IMR-90 (cell line): ENCODE results near the gene DNASE2B. TPM values are rescaled to one million over a fixed set of nuclear protein-coding genes. Genes with fewer than 3 reads are reported as not detected.

Source experiments
- ATAC-seq: fragments of 200-7000 bp; cut with Tn5 transposase; 2 replicates; pipeline ENCODE4 v1.9.1; 2020; ENCODE audit warnings: low read depth, mild to moderate bottlenecking, moderate library complexity
- BruUV-seq: library from RNA; stranded (reverse); fragments of 400-500 nt; replicated peaks from 2 replicates; lab custom pipeline; 2021; lab: Mats Ljungman, UMichigan
- CTCF ChIA-PET: fragments of 300-600 bp; formaldehyde crosslinking; extraction: SDS; loops from one replicate; lab custom pipeline; 2021; ENCODE audit warnings: antibody characterized with exemption; lab: Yijun Ruan, JAX
- POLR2A ChIA-PET: fragments of 300-600 bp; sonication (Branson Sonifier 250); formaldehyde crosslinking; loops from one replicate; lab custom pipeline; 2022; ENCODE audit warnings: antibody characterized with exemption; ENCODE audit not compliant: unreplicated experiment; lab: Charles Lee
- DNase-seq: peaks from one replicate; pipeline ENCODE4 v3.0.0; 2013
- H2AFZ ChIP-seq: replicated peaks from 2 replicates; pipeline ENCODE3; 2013; ENCODE audit warnings: low read length, mild to moderate bottlenecking; ENCODE audit not compliant: poor library complexity
- H2AK5ac ChIP-seq: 2 replicates; pipeline ENCODE4 v1.6.1; 2013; ENCODE audit warnings: low read depth, low read length, inconsistent platforms
- H2AK9ac ChIP-seq: replicated peaks from 2 replicates; pipeline ENCODE3; 2013; ENCODE audit warnings: mild to moderate bottlenecking, low read depth, low read length, moderate library complexity; ENCODE audit not compliant: poor library complexity
- H2BK120ac ChIP-seq: 2 replicates; pipeline ENCODE4 v1.6.1; 2013; ENCODE audit warnings: low read depth, low read length, inconsistent platforms
- H2BK15ac ChIP-seq: 3 replicates; pipeline ENCODE4 v1.6.1; 2013; ENCODE audit warnings: low read depth, low read length, inconsistent platforms
- H2BK20ac ChIP-seq: 2 replicates; pipeline ENCODE4 v1.6.1; 2013; ENCODE audit warnings: low read depth, mild to moderate bottlenecking, inconsistent platforms, low read length, moderate library complexity
- H2BK5ac ChIP-seq: 2 replicates; pipeline ENCODE4 v1.6.1; 2013; ENCODE audit warnings: mild to moderate bottlenecking, low read depth, low read length, inconsistent platforms; ENCODE audit not compliant: poor library complexity, severe bottlenecking
- H3K14ac ChIP-seq: replicated peaks from 2 replicates; pipeline ENCODE4 v1.6.1; 2013; ENCODE audit warnings: low read depth, low read length, inconsistent platforms
- H3K18ac ChIP-seq: 2 replicates; pipeline ENCODE4 v1.6.1; 2013; ENCODE audit warnings: low read depth, low read length, control low read depth
- H3K23ac ChIP-seq: 2 replicates; pipeline ENCODE4 v1.6.1; 2013; ENCODE audit warnings: low read depth, low read length, inconsistent platforms
- H3K27ac ChIP-seq: 2 replicates; pipeline ENCODE4 v1.5.1; 2013; ENCODE audit warnings: mild to moderate bottlenecking, control low read depth, low read length; ENCODE audit not compliant: insufficient read depth
- H3K27me3 ChIP-seq: 2 replicates; pipeline ENCODE4 v1.6.1; 2013; ENCODE audit warnings: low read length; ENCODE audit not compliant: control insufficient read depth, insufficient read depth
- H3K36me3 ChIP-seq: 2 replicates; pipeline ENCODE4 v1.6.1; 2013; ENCODE audit warnings: low read length, mixed read lengths; ENCODE audit not compliant: control insufficient read depth, insufficient read depth
- H3K4ac ChIP-seq: 2 replicates; pipeline ENCODE4 v1.6.1; 2013; ENCODE audit warnings: low read depth, low read length, inconsistent platforms
- H3K4me1 ChIP-seq: 2 replicates; pipeline ENCODE4 v1.6.1; 2013; ENCODE audit warnings: low read length, mixed read lengths; ENCODE audit not compliant: control insufficient read depth, insufficient read depth
- H3K4me2 ChIP-seq: 2 replicates; pipeline ENCODE4 v1.6.1; 2013; ENCODE audit warnings: low read depth, mild to moderate bottlenecking, control low read depth, low read length, moderate library complexity
- H3K4me3 ChIP-seq: 2 replicates; pipeline ENCODE4 v1.5.1; 2013; ENCODE audit warnings: low read depth, mild to moderate bottlenecking, control low read depth, low read length, moderate library complexity; ENCODE audit not compliant: insufficient read depth
- H3K56ac ChIP-seq: 2 replicates; pipeline ENCODE4 v1.6.1; 2013; ENCODE audit warnings: low read length, inconsistent platforms; ENCODE audit not compliant: insufficient read depth; ENCODE audit errors: extremely low read depth
- H3K79me1 ChIP-seq, 2 experiments: 2 replicates each; pipeline ENCODE4 v1.6.1; 2013; ENCODE audit warnings: low read length in 2 of 2, inconsistent platforms in 1 of 2, low read depth in 1 of 2
- H3K9ac ChIP-seq: 2 replicates; pipeline ENCODE4 v1.6.1; 2013; ENCODE audit warnings: low read depth, low read length, control low read depth
- H3K9me1 ChIP-seq: 2 replicates; pipeline ENCODE4 v1.6.1; 2013; ENCODE audit warnings: low read length, inconsistent platforms; ENCODE audit not compliant: insufficient read depth
- H3K9me3 ChIP-seq: 2 replicates; pipeline ENCODE4 v1.6.1; 2013; ENCODE audit warnings: low read length; ENCODE audit not compliant: control insufficient read depth, insufficient read depth
- H4K20me1 ChIP-seq: 2 replicates; pipeline ENCODE4 v1.6.1; 2013; ENCODE audit warnings: low read length, inconsistent platforms; ENCODE audit not compliant: insufficient read depth
- H4K5ac ChIP-seq: 2 replicates; pipeline ENCODE4 v1.6.1; 2013; ENCODE audit warnings: mild to moderate bottlenecking, low read depth, low read length, control low read depth
- H4K8ac ChIP-seq, 2 experiments: 2 replicates each; pipeline ENCODE4 v1.6.1; 2013; ENCODE audit warnings: low read depth in 2 of 2, low read length in 2 of 2, control low read depth in 1 of 2, inconsistent platforms in 1 of 2
- H4K91ac ChIP-seq: 2 replicates; pipeline ENCODE4 v1.6.1; 2013; ENCODE audit warnings: low read depth, low read length, inconsistent platforms; ENCODE audit not compliant: insufficient read depth
- MXI1 ChIP-seq: IDR thresholded peaks from 2 replicates; pipeline ENCODE4 v1.6.1; 2012; ENCODE audit warnings: low read depth, mild to moderate bottlenecking, low read length, moderate library complexity, borderline replicate concordance
- NFE2L2 ChIP-seq: fragments of 150-350 bp; IDR thresholded peaks from 2 replicates; pipeline ENCODE4 v1.6.1; 2016; ENCODE audit warnings: low read depth, mild to moderate bottlenecking, low read length
- POLR2A ChIP-seq: IDR thresholded peaks from 2 replicates; pipeline ENCODE4 v1.6.1; 2012; ENCODE audit warnings: mild to moderate bottlenecking, low read depth, low read length
- RCOR1 ChIP-seq: IDR thresholded peaks from 2 replicates; pipeline ENCODE4 v1.6.1; 2012; ENCODE audit warnings: mild to moderate bottlenecking, low read length, improper control_type of control experiment; ENCODE audit not compliant: insufficient replicate concordance
- SMC3 ChIP-seq: fragments of 150-350 bp; IDR thresholded peaks from 2 replicates; pipeline ENCODE4 v1.6.1; 2016; ENCODE audit warnings: low read depth, mild to moderate bottlenecking, antibody characterized with exemption, low read length, moderate library complexity
- WGBS, 2 experiments: methylation state at CpG; one replicate each; pipeline versions ENCODE4 v1.1.5 to v1.1.7; 2013; ENCODE audit warnings: missing lambda C conversion rate in 2 of 2; ENCODE audit not compliant: insufficient read length in 1 of 2; ENCODE audit errors: extremely low coverage in 2 of 2; 5-methylcytosine and 5-hydroxymethylcytosine counted together
- dilution Hi-C: fragments of 300-500 bp; cut with HindIII; formaldehyde crosslinking; loops from one replicate; pipeline ENCODE4 v1.14.3; 2018; ENCODE audit warnings: low sequenced_read_pairs; ENCODE audit not compliant: unreplicated experiment
- in situ Hi-C: fragments of 300-500 bp; cut with MboI; formaldehyde crosslinking; loops from 3 replicates; pipeline ENCODE4 v1.14.3; 2019; ENCODE audit warnings: low sequenced_read_pairs, inconsistent platforms, mixed read lengths
- intact Hi-C: fragments of 100-400 bp; cut with micrococcal nuclease; formaldehyde crosslinking; loops from 2 replicates; pipeline ENCODE4 v1.10.0; 2022
- polyA plus RNA-seq, 3 experiments: library from polyadenylated mRNA; depleted of rRNA; stranded (reverse); fragments of >200 nt; gene quantifications; 2 replicates each; pipeline ENCODE4 v1.2.3, GENCODE V29; 2012; ENCODE audit warnings: low replicate concordance in 1 of 3
- total RNA-seq: library from RNA; depleted of rRNA; stranded (reverse); fragments of >200 nt; gene quantifications from 2 replicates; pipeline ENCODE4 v1.2.3, GENCODE V29; 2012
- TF ChIP-seq, protein P1 (sequence below): conservative IDR thresholded peaks from 2 replicates; pipeline ENCODE4 v1.5.1; 2012; ENCODE audit warnings: mild to moderate bottlenecking, low read depth, low read length, improper control_type of control experiment

DNASE2B gene
- total and polyA plus RNA-seq, 2 of the 4 experiments (the other 2 are of a cell fraction) = not detected

- TF ChIP-seq, protein P1, sequence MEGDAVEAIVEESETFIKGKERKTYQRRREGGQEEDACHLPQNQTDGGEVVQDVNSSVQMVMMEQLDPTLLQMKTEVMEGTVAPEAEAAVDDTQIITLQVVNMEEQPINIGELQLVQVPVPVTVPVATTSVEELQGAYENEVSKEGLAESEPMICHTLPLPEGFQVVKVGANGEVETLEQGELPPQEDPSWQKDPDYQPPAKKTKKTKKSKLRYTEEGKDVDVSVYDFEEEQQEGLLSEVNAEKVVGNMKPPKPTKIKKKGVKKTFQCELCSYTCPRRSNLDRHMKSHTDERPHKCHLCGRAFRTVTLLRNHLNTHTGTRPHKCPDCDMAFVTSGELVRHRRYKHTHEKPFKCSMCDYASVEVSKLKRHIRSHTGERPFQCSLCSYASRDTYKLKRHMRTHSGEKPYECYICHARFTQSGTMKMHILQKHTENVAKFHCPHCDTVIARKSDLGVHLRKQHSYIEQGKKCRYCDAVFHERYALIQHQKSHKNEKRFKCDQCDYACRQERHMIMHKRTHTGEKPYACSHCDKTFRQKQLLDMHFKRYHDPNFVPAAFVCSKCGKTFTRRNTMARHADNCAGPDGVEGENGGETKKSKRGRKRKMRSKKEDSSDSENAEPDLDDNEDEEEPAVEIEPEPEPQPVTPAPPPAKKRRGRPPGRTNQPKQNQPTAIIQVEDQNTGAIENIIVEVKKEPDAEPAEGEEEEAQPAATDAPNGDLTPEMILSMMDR = no peak
- TF ChIP-seq NFE2L2 = no peak
These were observed 45.8 kb upstream of the DNASE2B start (continued) for GRCh38 chr1:84352298-84353106.

DNA sequence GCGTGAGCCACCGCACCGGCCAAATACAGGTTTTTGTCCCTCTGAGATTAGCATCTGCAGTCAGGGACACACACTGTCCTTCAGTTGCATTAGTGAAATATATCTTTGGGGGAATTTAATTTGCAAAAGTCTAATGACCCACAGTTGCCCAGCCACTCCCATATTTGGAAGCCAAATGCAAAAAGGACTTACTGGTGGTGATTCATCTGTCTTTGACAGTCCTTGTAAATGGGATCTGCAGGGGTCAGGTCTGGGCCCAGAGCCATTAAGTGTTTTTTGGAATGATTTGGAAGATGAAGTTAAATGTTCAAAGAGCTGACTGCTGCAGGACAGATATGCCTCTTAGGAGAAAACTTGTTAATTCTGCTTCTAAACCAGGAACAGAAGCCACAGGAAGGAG is 44.6 kb upstream of the DNASE2B start:
- Histone ChIP-seq H4K8ac (no peak overlapping the region), H2BK120ac (peak overlapping the region; percentile 6; the same call in 1 of the 2 replicates), H2AFZ (no peak overlapping the region), H2BK5ac (no peak overlapping the region), H3K4ac (no peak overlapping the region), H3K4me3 (no peak overlapping the region), H2AK5ac (no peak overlapping the region), H3K4me2 (no peak overlapping the region), H3K18ac (no peak overlapping the region), H3K9me3 (peaks cover 2% of the 10 kb centered on the region; the same call in 1 of the 2 replicates), H3K14ac (no peak overlapping the region), H2AK9ac (no peak overlapping the region), H3K36me3 (no peaks in the 10 kb centered on the region), H3K56ac (no peak overlapping the region), H4K91ac (no peak overlapping the region), H3K27me3 (no peaks in the 10 kb centered on the region), H2BK20ac (no peak overlapping the region), H4K5ac (no peak overlapping the region), H3K79me1 (no peaks in the 10 kb centered on the region), H2BK15ac (no peak overlapping the region), H3K9ac (no peak overlapping the region), H3K9me1 (no peaks in the 10 kb centered on the region), H3K27ac (no peak overlapping the region), H4K20me1 (no peaks in the 10 kb centered on the region), H3K4me1 (peaks cover 4% of the 10 kb centered on the region), H3K23ac (no peak overlapping the region)
- dilution Hi-C loops = no loop called here
- ChIA-PET POLR2A (no interaction called here), CTCF (no interaction called here)
- in situ Hi-C loops = no loop called here
- TF ChIP-seq MXI1 (no peak), POLR2A (no peak), SMC3 (no peak), RCOR1 (no peak)
- ATAC-seq = peak; percentile 65
- peak; percentile 69 for DNase-seq
- no CpG with 5 or more reads among the region's 3 CpGs for WGBS, 2 experiments
- no TSS peak for BruUV-seq
- intact Hi-C loops = no loop called here
